ENCODE data around the gene GALNT10. TPM values are rescaled to one million over a fixed set of nuclear protein-coding genes. Genes with fewer than 3 reads are reported as not detected.

Gene GALNT10
- total RNA-seq, 1 donor from 2014 or later: 10.4 TPM

DNA sequence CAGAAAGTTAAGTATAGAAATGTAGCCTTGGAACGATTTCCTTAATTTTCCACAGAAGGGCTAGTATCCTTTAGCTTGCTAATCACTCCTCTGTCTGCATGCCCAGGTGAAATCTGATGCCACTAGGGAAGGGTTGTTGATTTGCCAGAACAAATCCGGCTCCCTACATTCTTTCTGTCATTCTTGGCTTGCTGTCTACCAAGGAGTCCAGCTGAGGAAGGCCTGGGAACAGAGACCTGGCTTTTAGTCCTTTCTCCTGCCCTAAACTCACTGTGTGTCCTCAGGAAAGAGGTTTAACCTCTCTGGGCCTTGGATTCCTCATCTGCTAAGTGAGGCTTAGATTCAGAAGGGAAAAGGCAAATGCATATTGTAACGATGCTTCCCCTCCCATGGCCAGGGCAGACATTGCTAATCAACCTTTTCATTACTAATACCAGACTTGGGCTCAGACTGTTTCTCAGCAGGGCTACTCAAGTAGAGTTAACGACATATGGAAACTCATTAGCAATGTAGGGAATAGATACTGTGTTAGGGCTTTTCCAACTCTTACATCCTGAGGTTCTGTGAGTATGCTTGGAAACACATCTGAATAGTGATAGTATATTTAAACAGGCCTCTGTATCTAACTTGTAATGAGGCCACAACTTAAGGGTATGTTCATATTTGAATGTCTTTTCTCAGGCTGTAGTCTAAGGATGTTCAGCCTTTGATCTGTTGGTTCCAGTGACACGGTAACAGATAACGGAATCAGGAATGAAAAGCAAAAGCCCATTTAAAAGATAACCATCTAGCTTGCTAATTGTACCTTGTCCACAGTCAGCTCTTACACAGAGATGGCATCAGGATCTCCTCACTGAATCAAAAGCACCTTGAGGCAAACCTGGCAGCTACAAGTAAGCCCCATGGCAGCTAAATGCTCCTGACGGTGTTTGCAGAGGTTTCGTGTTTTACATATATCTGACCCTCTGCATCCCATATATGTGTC lies 4.1 kb downstream of the GALNT10 start:
- Histone ChIP-seq H3K4me1 (ENCODE audit: control insufficient read depth in 3 of 3, insufficient read depth in 3 of 3, low read length in 3 of 3) (peaks cover 26 to 48% (median 32%) of the 10 kb centered on the region in 3 donors), H3K4me3 (ENCODE audit: low read length in 3 of 3) (no peak overlapping the region), H3K9me3 (ENCODE audit: control insufficient read depth in 3 of 3, low read length in 3 of 3) (no peaks in the 10 kb centered on the region), H3K27ac (ENCODE audit: low read depth, low read length) (no peak overlapping the region), H3K27me3 (ENCODE audit: control insufficient read depth in 3 of 3, insufficient read depth in 3 of 3, low read length in 3 of 3) (no peaks in the 10 kb centered on the region), H3K9ac (ENCODE audit: low read depth in 1 of 3, low read length in 3 of 3) (no peak overlapping the region), H3K36me3 (ENCODE audit: control insufficient read depth in 3 of 3, insufficient read depth in 3 of 3, low read length in 3 of 3) (peaks cover 5 to 8% (median 7%) of the 10 kb centered on the region in 3 donors)

DNA sequence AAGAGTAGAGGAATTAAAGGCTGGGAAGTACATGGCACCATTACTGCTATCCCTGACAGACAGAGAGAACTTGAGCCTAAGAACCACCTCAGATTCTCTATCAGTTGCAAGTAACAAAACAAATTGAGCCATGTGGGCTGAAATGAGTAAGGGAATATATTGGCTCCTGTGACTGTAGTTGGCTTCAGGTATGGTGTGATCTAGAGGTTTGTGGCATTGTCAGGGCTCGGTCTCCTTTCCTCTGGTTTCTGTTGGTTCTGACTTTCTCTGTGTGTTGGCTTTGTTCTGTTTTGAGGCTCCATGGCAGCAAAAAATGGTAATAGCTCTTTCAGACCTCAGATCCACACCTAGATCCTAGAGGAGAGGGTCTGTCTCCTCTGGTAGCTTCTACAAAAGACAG lies 5.7 kb downstream of the GALNT10 start:
- no peak overlapping the region for H3K9ac ChIP-seq (ENCODE audit: low read depth in 1 of 3, low read length in 3 of 3)
- H3K27me3 ChIP-seq (ENCODE audit: control insufficient read depth in 3 of 3, insufficient read depth in 3 of 3, low read length in 3 of 3): no peaks in the 10 kb centered on the region
- peaks cover 21 to 43% (median 23%) of the 10 kb centered on the region in 3 donors for H3K4me1 ChIP-seq (ENCODE audit: control insufficient read depth in 3 of 3, insufficient read depth in 3 of 3, low read length in 3 of 3)
- no peak overlapping the region for H3K27ac ChIP-seq (ENCODE audit: low read depth, low read length)
- H3K9me3 ChIP-seq (ENCODE audit: control insufficient read depth in 3 of 3, low read length in 3 of 3): no peaks in the 10 kb centered on the region
- H3K4me3 ChIP-seq (ENCODE audit: low read length in 3 of 3): no peak overlapping the region
- peaks cover 5 to 8% (median 7%) of the 10 kb centered on the region in 3 donors for H3K36me3 ChIP-seq (ENCODE audit: control insufficient read depth in 3 of 3, insufficient read depth in 3 of 3, low read length in 3 of 3)

- Histone ChIP-seq H3K9ac (ENCODE audit: low read depth in 1 of 3, low read length in 3 of 3) (no peak overlapping the region), H3K4me3 (ENCODE audit: low read length in 3 of 3) (no peak overlapping the region), H3K4me1 (ENCODE audit: control insufficient read depth in 3 of 3, insufficient read depth in 3 of 3, low read length in 3 of 3) (peaks cover 13 to 38% (median 15%) of the 10 kb centered on the region in 3 donors), H3K36me3 (ENCODE audit: control insufficient read depth in 3 of 3, insufficient read depth in 3 of 3, low read length in 3 of 3) (peaks cover 5 to 8% (median 7%) of the 10 kb centered on the region in 3 donors), H3K9me3 (ENCODE audit: control insufficient read depth in 3 of 3, low read length in 3 of 3) (no peaks in the 10 kb centered on the region), H3K27me3 (ENCODE audit: control insufficient read depth in 3 of 3, insufficient read depth in 3 of 3, low read length in 3 of 3) (no peaks in the 10 kb centered on the region), H3K27ac (ENCODE audit: low read depth, low read length) (no peak overlapping the region)
Observed at GRCh38 chr5:154196955-154197652, 6.6 kb downstream of the GALNT10 start.

GRCh38 chr5:154197801-154198491 lies 7.4 kb downstream of the GALNT10 start:
- Histone ChIP-seq H3K27me3 (ENCODE audit: control insufficient read depth in 3 of 3, insufficient read depth in 3 of 3, low read length in 3 of 3) (no peaks in the 10 kb centered on the region), H3K9ac (ENCODE audit: low read depth in 1 of 3, low read length in 3 of 3) (no peak overlapping the region), H3K4me3 (ENCODE audit: low read length in 3 of 3) (no peak overlapping the region), H3K4me1 (ENCODE audit: control insufficient read depth in 3 of 3, insufficient read depth in 3 of 3, low read length in 3 of 3) (peaks cover 7 to 30% (median 14%) of the 10 kb centered on the region in 3 donors), H3K27ac (ENCODE audit: low read depth, low read length) (no peak overlapping the region), H3K36me3 (ENCODE audit: control insufficient read depth in 3 of 3, insufficient read depth in 3 of 3, low read length in 3 of 3) (peaks cover 5 to 8% (median 7%) of the 10 kb centered on the region in 3 donors), H3K9me3 (ENCODE audit: control insufficient read depth in 3 of 3, low read length in 3 of 3) (no peaks in the 10 kb centered on the region)

GRCh38 chr5:154198611-154199230 lies 8.2 kb downstream of the GALNT10 start:
- Histone ChIP-seq H3K4me3 (ENCODE audit: low read length in 3 of 3) (no peak overlapping the region), H3K4me1 (ENCODE audit: control insufficient read depth in 3 of 3, insufficient read depth in 3 of 3, low read length in 3 of 3) (peaks cover 7 to 23% (median 13%) of the 10 kb centered on the region in 3 donors), H3K9ac (ENCODE audit: low read depth in 1 of 3, low read length in 3 of 3) (no peak overlapping the region), H3K27me3 (ENCODE audit: control insufficient read depth in 3 of 3, insufficient read depth in 3 of 3, low read length in 3 of 3) (no peaks in the 10 kb centered on the region), H3K9me3 (ENCODE audit: control insufficient read depth in 3 of 3, low read length in 3 of 3) (no peaks in the 10 kb centered on the region), H3K36me3 (ENCODE audit: control insufficient read depth in 3 of 3, insufficient read depth in 3 of 3, low read length in 3 of 3) (peaks cover 5 to 8% (median 7%) of the 10 kb centered on the region in 3 donors), H3K27ac (ENCODE audit: low read depth, low read length) (no peak overlapping the region)

GRCh38 chr5:154199263-154199662 lies 8.7 kb downstream of the GALNT10 start:
- Histone ChIP-seq H3K4me1 (ENCODE audit: control insufficient read depth in 3 of 3, insufficient read depth in 3 of 3, low read length in 3 of 3) (peaks cover 5 to 17% (median 8%) of the 10 kb centered on the region in 3 donors), H3K27me3 (ENCODE audit: control insufficient read depth in 3 of 3, insufficient read depth in 3 of 3, low read length in 3 of 3) (no peaks in the 10 kb centered on the region), H3K36me3 (ENCODE audit: control insufficient read depth in 3 of 3, insufficient read depth in 3 of 3, low read length in 3 of 3) (peaks cover 5 to 8% (median 7%) of the 10 kb centered on the region in 3 donors), H3K27ac (ENCODE audit: low read depth, low read length) (no peak overlapping the region), H3K4me3 (ENCODE audit: low read length in 3 of 3) (no peak overlapping the region), H3K9me3 (ENCODE audit: control insufficient read depth in 3 of 3, low read length in 3 of 3) (no peaks in the 10 kb centered on the region), H3K9ac (ENCODE audit: low read depth in 1 of 3, low read length in 3 of 3) (no peak overlapping the region)

- H3K4me1 ChIP-seq (ENCODE audit: control insufficient read depth in 3 of 3, insufficient read depth in 3 of 3, low read length in 3 of 3): peaks cover 3 to 14% (median 3%) of the 10 kb centered on the region in 3 donors
- no peak overlapping the region for H3K27ac ChIP-seq (ENCODE audit: low read depth, low read length)
- H3K4me3 ChIP-seq (ENCODE audit: low read length in 3 of 3): no peak overlapping the region
- peaks cover 5 to 8% (median 7%) of the 10 kb centered on the region in 3 donors for H3K36me3 ChIP-seq (ENCODE audit: control insufficient read depth in 3 of 3, insufficient read depth in 3 of 3, low read length in 3 of 3)
- no peaks in the 10 kb centered on the region for H3K27me3 ChIP-seq (ENCODE audit: control insufficient read depth in 3 of 3, insufficient read depth in 3 of 3, low read length in 3 of 3)
- no peaks in the 10 kb centered on the region for H3K9me3 ChIP-seq (ENCODE audit: control insufficient read depth in 3 of 3, low read length in 3 of 3)
- H3K9ac ChIP-seq (ENCODE audit: low read depth in 1 of 3, low read length in 3 of 3): no peak overlapping the region
Observed at GRCh38 chr5:154199671-154200220, 9.2 kb downstream of the GALNT10 start.

DNA sequence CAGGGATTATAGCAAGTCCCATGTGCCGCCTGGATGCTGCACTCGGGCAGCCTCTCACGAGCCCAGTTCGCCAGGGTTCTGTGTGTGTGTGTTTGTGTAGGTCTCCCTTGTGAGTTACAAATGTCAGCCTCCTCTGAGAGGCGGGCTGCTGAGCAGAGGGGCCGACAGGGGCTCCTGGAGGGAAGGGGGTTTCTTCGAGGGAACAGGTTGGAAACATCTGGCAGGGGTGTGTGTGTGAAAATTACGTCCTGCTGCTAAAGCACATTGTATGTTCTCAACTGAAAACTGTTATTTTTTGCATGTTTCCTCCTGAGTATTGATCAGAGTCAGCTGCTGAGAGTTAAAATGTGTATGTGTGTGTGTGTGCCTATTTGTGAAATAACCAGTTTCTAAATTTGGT lies 9.7 kb downstream of the GALNT10 start:
- H3K9me3 ChIP-seq (ENCODE audit: control insufficient read depth in 3 of 3, low read length in 3 of 3): no peaks in the 10 kb centered on the region
- no peaks in the 10 kb centered on the region for H3K27me3 ChIP-seq (ENCODE audit: control insufficient read depth in 3 of 3, insufficient read depth in 3 of 3, low read length in 3 of 3)
- H3K9ac ChIP-seq (ENCODE audit: low read depth in 1 of 3, low read length in 3 of 3): no peak overlapping the region
- H3K4me3 ChIP-seq (ENCODE audit: low read length in 3 of 3): no peak overlapping the region
- peaks cover 5 to 8% (median 7%) of the 10 kb centered on the region in 3 donors for H3K36me3 ChIP-seq (ENCODE audit: control insufficient read depth in 3 of 3, insufficient read depth in 3 of 3, low read length in 3 of 3)
- peaks cover 3 to 11% (median 3%) of the 10 kb centered on the region in 3 donors for H3K4me1 ChIP-seq (ENCODE audit: control insufficient read depth in 3 of 3, insufficient read depth in 3 of 3, low read length in 3 of 3)
- H3K27ac ChIP-seq (ENCODE audit: low read depth, low read length): no peak overlapping the region

GRCh38 chr5:154201108-154201769 lies 10.7 kb downstream of the GALNT10 start:
- peaks cover 3 to 11% (median 3%) of the 10 kb centered on the region in 3 donors for H3K4me1 ChIP-seq (ENCODE audit: control insufficient read depth in 3 of 3, insufficient read depth in 3 of 3, low read length in 3 of 3)

More at GRCh38 chr5:154201108-154201769, 10.7 kb downstream of the GALNT10 start:
- Histone ChIP-seq H3K4me3 (ENCODE audit: low read length in 3 of 3) (no peak overlapping the region), H3K36me3 (ENCODE audit: control insufficient read depth in 3 of 3, insufficient read depth in 3 of 3, low read length in 3 of 3) (peaks cover 5 to 8% (median 7%) of the 10 kb centered on the region in 3 donors), H3K9me3 (ENCODE audit: control insufficient read depth in 3 of 3, low read length in 3 of 3) (no peaks in the 10 kb centered on the region), H3K27me3 (ENCODE audit: control insufficient read depth in 3 of 3, insufficient read depth in 3 of 3, low read length in 3 of 3) (no peaks in the 10 kb centered on the region), H3K27ac (ENCODE audit: low read depth, low read length) (no peak overlapping the region), H3K9ac (ENCODE audit: low read depth in 1 of 3, low read length in 3 of 3) (no peak overlapping the region)
